ENCODE measurements around the gene FAM20B.

The FAM20B gene

GRCh38 chr1:179003512-179004066 lies 22.1 kb upstream of the FAM20B start:
- Histone ChIP-seq H3K4me3 (ENCODE audit: low read length) (no peak overlapping the region), H3K4me2 (ENCODE audit: low read depth, low read length) (no peak overlapping the region), H3K79me2 (ENCODE audit: low read length) (no peaks in the 10 kb centered on the region), H4K20me1 (ENCODE audit: insufficient read depth, low read length) (no peaks in the 10 kb centered on the region), H3K9me2 (replicated peaks; ENCODE audit: insufficient read depth, low read length) (no peaks in the 10 kb centered on the region), H3K27ac (ENCODE audit: low read length) (no peak overlapping the region), H2AFZ (ENCODE audit: low read length) (no peak overlapping the region), H3F3A (ENCODE audit: insufficient read depth, low read length) (no peaks in the 10 kb centered on the region), H3K9me3 (replicated peaks; ENCODE audit: insufficient read depth, low read length) (no peaks in the 10 kb centered on the region), H3K27me3 (replicated peaks; ENCODE audit: insufficient read depth, low read length) (no peaks in the 10 kb centered on the region), H3K4me1 (ENCODE audit: low read length) (no peaks in the 10 kb centered on the region), H3K36me3 (replicated peaks; ENCODE audit: insufficient read depth, low read length) (no peaks in the 10 kb centered on the region), H3K9ac (ENCODE audit: low read length) (no peak overlapping the region)
- DNase-seq: no peak
- no peak for TF ChIP-seq EZH2phosphoT487 (IDR thresholded peaks at IDR 0.05; ENCODE audit: low read length)
- TF ChIP-seq CTCF (IDR thresholded peaks at IDR 0.05; ENCODE audit: low read length): no peak
- no peak for TF ChIP-seq EZH2 (optimal IDR thresholded peaks at IDR 0.05; ENCODE audit: low read depth, low read length)

- no peaks in the 10 kb centered on the region for H4K20me1 ChIP-seq (ENCODE audit: insufficient read depth, low read length)
- H3K9me3 ChIP-seq (replicated peaks; ENCODE audit: insufficient read depth, low read length): no peaks in the 10 kb centered on the region
- no peak for TF ChIP-seq EZH2 (optimal IDR thresholded peaks at IDR 0.05; ENCODE audit: low read depth, low read length)
- no peak for TF ChIP-seq CTCF (IDR thresholded peaks at IDR 0.05; ENCODE audit: low read length)
- TF ChIP-seq EZH2phosphoT487 (IDR thresholded peaks at IDR 0.05; ENCODE audit: low read length): no peak
- H3F3A ChIP-seq (ENCODE audit: insufficient read depth, low read length): no peaks in the 10 kb centered on the region
- H3K4me3 ChIP-seq (ENCODE audit: low read length): no peak overlapping the region
- H3K9me2 ChIP-seq (replicated peaks; ENCODE audit: insufficient read depth, low read length): no peaks in the 10 kb centered on the region
- H3K4me2 ChIP-seq (ENCODE audit: low read depth, low read length): no peak overlapping the region
- no peaks in the 10 kb centered on the region for H3K4me1 ChIP-seq (ENCODE audit: low read length)
- no peak overlapping the region for H3K27ac ChIP-seq (ENCODE audit: low read length)
- no peak overlapping the region for H2AFZ ChIP-seq (ENCODE audit: low read length)
- H3K9ac ChIP-seq (ENCODE audit: low read length): no peak overlapping the region
- no peaks in the 10 kb centered on the region for H3K36me3 ChIP-seq (replicated peaks; ENCODE audit: insufficient read depth, low read length)
- H3K27me3 ChIP-seq (replicated peaks; ENCODE audit: insufficient read depth, low read length): no peaks in the 10 kb centered on the region
- H3K79me2 ChIP-seq (ENCODE audit: low read length): no peaks in the 10 kb centered on the region
- no peak for DNase-seq
These were observed 18.5 kb upstream of the FAM20B start for GRCh38 chr1:179007233-179007632.

GRCh38 chr1:179010671-179011070 lies 15.0 kb upstream of the FAM20B start:
- Histone ChIP-seq H3F3A (ENCODE audit: insufficient read depth, low read length) (no peaks in the 10 kb centered on the region), H3K4me1 (ENCODE audit: low read length) (no peaks in the 10 kb centered on the region), H3K4me2 (ENCODE audit: low read depth, low read length) (no peak overlapping the region)

More at GRCh38 chr1:179010671-179011070, 15.0 kb upstream of the FAM20B start:
- Histone ChIP-seq H3K4me3 (ENCODE audit: low read length) (no peak overlapping the region), H3K9ac (ENCODE audit: low read length) (no peak overlapping the region), H3K9me2 (replicated peaks; ENCODE audit: insufficient read depth, low read length) (no peaks in the 10 kb centered on the region), H2AFZ (ENCODE audit: low read length) (no peak overlapping the region), H3K36me3 (replicated peaks; ENCODE audit: insufficient read depth, low read length) (no peaks in the 10 kb centered on the region), H3K79me2 (ENCODE audit: low read length) (no peaks in the 10 kb centered on the region), H3K27me3 (replicated peaks; ENCODE audit: insufficient read depth, low read length) (no peaks in the 10 kb centered on the region), H4K20me1 (ENCODE audit: insufficient read depth, low read length) (no peaks in the 10 kb centered on the region), H3K9me3 (replicated peaks; ENCODE audit: insufficient read depth, low read length) (no peaks in the 10 kb centered on the region), H3K27ac (ENCODE audit: low read length) (no peak overlapping the region)
- no peak for DNase-seq
- no peak for TF ChIP-seq CTCF (IDR thresholded peaks at IDR 0.05; ENCODE audit: low read length)
- TF ChIP-seq EZH2phosphoT487 (IDR thresholded peaks at IDR 0.05; ENCODE audit: low read length): no peak
- no peak for TF ChIP-seq EZH2 (optimal IDR thresholded peaks at IDR 0.05; ENCODE audit: low read depth, low read length)
